ENCODE results near the gene TMED4. TPM values are rescaled to one million over a fixed set of nuclear protein-coding genes. Genes with fewer than 3 reads are reported as not detected.
"Not testable (repeated sequence)": the region's sequence is repeated elsewhere in the genome, so short reads cannot be mapped to it uniquely, and the experiment has no call there.

Gene TMED4
- total and polyA plus RNA-seq, 4 experiments from 2014 or later = 65.4 to 110 (median 87.9) TPM

DNA sequence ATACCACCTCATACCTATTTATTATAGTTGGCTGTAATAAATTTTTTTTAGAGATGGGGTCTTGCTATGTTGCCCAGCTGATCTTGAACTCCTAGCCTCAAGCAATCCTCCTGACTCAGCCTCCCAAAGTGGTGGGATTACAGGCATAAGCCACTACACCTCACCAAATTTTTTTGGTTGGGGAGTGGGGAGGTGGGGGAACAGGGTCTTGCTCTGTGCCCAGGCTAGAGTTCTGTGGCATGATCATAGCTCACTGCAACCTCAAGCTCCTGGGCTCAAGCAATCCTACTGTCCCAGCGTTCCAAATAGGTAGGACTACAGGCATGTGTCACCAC, 20.5 kb upstream of the TMED4 start:
- Histone ChIP-seq H3K9me3 (ENCODE audit: control insufficient read depth in 1 of 2, low read length in 2 of 2) (no peaks in the 10 kb centered on the region), H3K4me3 (ENCODE audit: low read length in 2 of 2) (no peak overlapping the region), H3K36me3 (ENCODE audit: insufficient read depth, low read length) (no peaks in the 10 kb centered on the region), H3K27ac (ENCODE audit: low read depth, low read length) (no peak overlapping the region), H3K4me1 (ENCODE audit: insufficient read depth, low read length) (peaks cover 14% of the 10 kb centered on the region), H3K27me3 (ENCODE audit: insufficient read depth, low read length) (no peaks in the 10 kb centered on the region)
- peaks cover 4 to 14% of the 10 kb centered on the region in 2 donors for H3K36me3 Mint-ChIP-seq
- intact Hi-C loops (cut with micrococcal nuclease) = no loop called here
- ChIA-PET POLR2A (ENCODE audit: partially characterized antibody) (interaction anchor here (0.7 to 28.5 kb wide), 2 partner anchors 20 to 26 kb away, joined by 3 to 1226 read pairs; no protein-coding TSS in a partner anchor), CTCF (ENCODE audit: partially characterized antibody) (no interaction called here)
- H3K27me3 Mint-ChIP-seq = peaks cover 0 to 2% of the 10 kb centered on the region in 2 donors
- no peak overlapping the region for H3K4me3 Mint-ChIP-seq
- H3K9me3 Mint-ChIP-seq = peaks cover 0 to 5% (median 0%) of the 10 kb centered on the region in 8 donors
- H3K4me1 Mint-ChIP-seq = peaks cover 5 to 20% (median 14%) of the 10 kb centered on the region in 4 donors
- H3K27ac Mint-ChIP-seq = no peak overlapping the region
- no peak for DNase-seq

DNA sequence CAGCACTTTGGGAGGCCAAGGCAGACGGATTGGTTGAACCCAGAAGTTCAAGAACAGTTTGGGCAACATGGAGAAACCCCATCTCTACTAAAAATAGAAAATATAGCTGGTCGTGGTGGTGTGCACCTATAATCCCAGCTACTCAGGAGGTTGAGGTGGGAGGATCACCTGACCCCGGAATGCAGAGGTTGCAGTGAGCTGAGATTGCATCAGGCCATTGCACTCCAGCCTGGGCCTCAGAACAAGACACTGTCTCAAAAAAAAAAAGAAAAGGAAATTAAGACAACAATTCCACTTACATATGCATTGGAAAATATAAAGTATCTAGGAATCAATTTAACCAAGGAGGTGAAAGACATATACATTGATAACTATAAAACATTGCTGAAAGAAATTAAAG, 17.2 kb upstream of the TMED4 start:
- intact Hi-C loops (cut with micrococcal nuclease) = no loop called here

DNA sequence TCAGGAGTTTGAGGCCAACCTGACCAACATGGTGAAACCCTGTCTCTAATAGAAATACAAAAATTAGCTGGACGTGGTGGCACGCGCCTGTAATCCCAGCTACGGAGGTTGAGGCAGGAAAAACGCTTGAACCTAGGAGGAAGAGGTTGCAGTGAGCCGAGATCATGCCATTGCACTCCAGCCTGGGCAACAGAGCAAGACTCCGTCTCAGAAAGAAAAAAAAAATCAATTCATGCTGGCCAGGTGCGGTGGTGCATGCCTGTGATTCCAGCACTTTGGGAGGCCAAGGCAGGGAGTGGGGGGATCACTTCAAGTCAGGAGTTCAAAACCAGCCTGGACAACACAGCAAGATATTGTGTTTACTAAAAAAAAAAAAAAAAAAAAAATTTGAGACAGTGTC, 15.2 kb upstream of the TMED4 start:
- H3K27ac Mint-ChIP-seq; DNase-seq; H3K36me3 Mint-ChIP-seq; H3K4me1 ChIP-seq (ENCODE audit: insufficient read depth, low read length); H3K27me3 ChIP-seq (ENCODE audit: insufficient read depth, low read length); CTCF ChIA-PET (ENCODE audit: partially characterized antibody); H3K9me3 ChIP-seq (ENCODE audit: control insufficient read depth in 1 of 2, low read length in 2 of 2); H3K27ac ChIP-seq (ENCODE audit: low read depth, low read length); H3K36me3 ChIP-seq (ENCODE audit: insufficient read depth, low read length); intact Hi-C loops (cut with micrococcal nuclease); H3K4me1 Mint-ChIP-seq; H3K4me3 Mint-ChIP-seq; H3K9me3 Mint-ChIP-seq; H3K27me3 Mint-ChIP-seq; H3K4me3 ChIP-seq (ENCODE audit: low read length in 2 of 2): not testable (repeated sequence)
- POLR2A ChIA-PET (ENCODE audit: partially characterized antibody) = interaction anchor here (1.6 to 2.4 kb wide), 2 partner anchors 9 to 200 kb away, joined by 3 to 7 read pairs; partner anchors contain the start of genes OGDH and PPIA

More for the DNA sequence above, 17.2 kb upstream of the TMED4 start:
- CTCF ChIA-PET (ENCODE audit: partially characterized antibody) = interaction anchor here (0.6 to 1.4 kb wide), 3 partner anchors 100 to 537 kb away, joined by 3 to 5 read pairs (median 3); no protein-coding TSS in a partner anchor
- H3K4me3 Mint-ChIP-seq = no peak overlapping the region
- POLR2A ChIA-PET (ENCODE audit: partially characterized antibody) = no interaction called here
- H3K9me3 Mint-ChIP-seq = peaks cover 0 to 1% (median 0%) of the 10 kb centered on the region in 8 donors
- Histone ChIP-seq H3K4me3 (ENCODE audit: low read length in 2 of 2) (no peak overlapping the region), H3K4me1 (ENCODE audit: insufficient read depth, low read length) (no peaks in the 10 kb centered on the region), H3K9me3 (ENCODE audit: control insufficient read depth in 1 of 2, low read length in 2 of 2) (no peaks in the 10 kb centered on the region), H3K36me3 (ENCODE audit: insufficient read depth, low read length) (no peaks in the 10 kb centered on the region), H3K27me3 (ENCODE audit: insufficient read depth, low read length) (no peaks in the 10 kb centered on the region), H3K27ac (ENCODE audit: low read depth, low read length) (no peak overlapping the region)
- no peaks in the 10 kb centered on the region for H3K27me3 Mint-ChIP-seq
- no peaks in the 10 kb centered on the region for H3K36me3 Mint-ChIP-seq
- DNase-seq = no peak
- no peaks in the 10 kb centered on the region for H3K4me1 Mint-ChIP-seq
- peak overlapping the region in 1 of 7 donors; percentile 42 for H3K27ac Mint-ChIP-seq

DNA sequence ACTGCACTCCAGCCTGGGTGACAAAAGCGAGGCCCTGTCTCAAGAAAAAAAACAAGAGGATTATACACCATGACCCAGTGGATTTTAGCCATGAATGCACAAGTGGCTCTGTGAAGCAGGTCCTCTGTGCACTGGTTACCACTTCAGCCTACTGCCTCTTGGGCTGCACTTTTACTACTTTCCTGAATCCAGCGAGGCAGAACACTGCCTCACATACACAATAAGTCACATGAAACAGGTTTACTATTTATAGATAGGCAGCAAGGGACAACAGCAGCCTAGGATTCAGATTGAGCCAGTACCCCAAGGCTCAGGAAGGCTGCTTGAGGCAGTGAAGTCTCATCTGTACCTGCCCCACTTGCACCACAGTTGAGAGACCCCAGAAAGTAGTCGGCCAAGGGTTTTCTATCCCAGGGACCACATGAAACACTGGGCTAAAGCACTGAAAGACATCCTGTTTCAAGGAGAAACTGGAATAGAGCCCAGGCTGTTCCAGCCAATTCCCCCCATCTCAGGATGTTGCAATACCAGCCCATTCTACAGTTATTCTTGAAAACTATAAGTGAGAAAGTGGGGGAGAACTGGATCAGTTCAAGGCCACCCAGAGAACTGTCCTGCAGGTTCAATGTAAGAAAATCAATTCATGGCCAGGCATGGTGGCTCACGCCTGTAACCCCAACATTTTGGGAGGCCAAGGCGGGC, 14.1 kb upstream of the TMED4 start:
- Mint-ChIP-seq H3K4me1 (peaks cover 0 to 3% (median 0%) of the 10 kb centered on the region in 4 donors), H3K27ac (peak overlapping the region in 1 of 7 donors; percentile 76), H3K36me3 (no peaks in the 10 kb centered on the region), H3K27me3 (no peaks in the 10 kb centered on the region), H3K4me3 (no peak overlapping the region), H3K9me3 (peaks cover 0 to 1% (median 0%) of the 10 kb centered on the region in 8 donors)
- intact Hi-C loops (cut with micrococcal nuclease) = no loop called here
- Histone ChIP-seq H3K4me1 (ENCODE audit: insufficient read depth, low read length) (no peaks in the 10 kb centered on the region), H3K4me3 (ENCODE audit: low read length in 2 of 2) (no peak overlapping the region), H3K9me3 (ENCODE audit: control insufficient read depth in 1 of 2, low read length in 2 of 2) (no peaks in the 10 kb centered on the region), H3K27me3 (ENCODE audit: insufficient read depth, low read length) (no peaks in the 10 kb centered on the region), H3K36me3 (ENCODE audit: insufficient read depth, low read length) (no peaks in the 10 kb centered on the region), H3K27ac (ENCODE audit: low read depth, low read length) (no peak overlapping the region)
- POLR2A ChIA-PET (ENCODE audit: partially characterized antibody) = interaction anchor here (2.4 kb wide), 1 partner anchor 10 kb away, joined by 7 read pairs; the partner anchor contains the start of gene OGDH
- CTCF ChIA-PET (ENCODE audit: partially characterized antibody) = interaction anchor here (0.6 kb wide), 1 partner anchor 45 kb away, joined by 3 read pairs; no protein-coding TSS in a partner anchor
- DNase-seq = no peak

DNA sequence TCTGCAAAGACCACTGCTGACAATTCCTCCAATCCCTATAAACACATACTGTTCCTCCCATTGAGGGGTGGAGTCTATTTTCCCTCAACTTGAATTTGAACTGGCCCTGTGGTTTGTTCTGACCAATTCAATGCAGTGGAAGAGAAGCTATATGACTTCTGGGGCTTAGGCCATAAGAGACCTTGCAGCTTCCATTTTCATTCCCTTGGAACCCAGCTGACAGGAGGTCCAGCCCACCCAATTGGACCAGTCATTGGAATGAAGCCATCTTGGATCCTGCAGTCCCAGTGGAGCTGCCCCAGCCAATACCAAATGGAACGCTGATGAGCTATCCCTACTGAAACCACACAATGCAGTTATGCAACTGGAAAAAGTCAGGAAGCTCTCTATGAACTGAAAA, 8.9 kb upstream of the TMED4 start:
- CTCF ChIA-PET (ENCODE audit: partially characterized antibody) = interaction anchor here (0.7 to 1.7 kb wide), 7 partner anchors 9 to 266 kb away, joined by 3 to 5 read pairs (median 3); partner anchors contain the start of gene TMED4
- Mint-ChIP-seq H3K4me3 (no peak overlapping the region), H3K36me3 (no peaks in the 10 kb centered on the region), H3K27me3 (no peaks in the 10 kb centered on the region), H3K9me3 (no peaks in the 10 kb centered on the region), H3K4me1 (peaks cover 5 to 10% (median 8%) of the 10 kb centered on the region in 4 donors), H3K27ac (no peak overlapping the region)
- POLR2A ChIA-PET (ENCODE audit: partially characterized antibody) = interaction anchor here (0.7 to 2.6 kb wide), 5 partner anchors 9 to 257 kb away, joined by 3 to 16 read pairs (median 5); partner anchors contain the start of genes H2AZ2 and TMED4
- no peak for DNase-seq
- H3K27ac ChIP-seq (ENCODE audit: low read depth, low read length) = no peak overlapping the region
- no peaks in the 10 kb centered on the region for H3K27me3 ChIP-seq (ENCODE audit: insufficient read depth, low read length)
- no peaks in the 10 kb centered on the region for H3K9me3 ChIP-seq (ENCODE audit: control insufficient read depth in 1 of 2, low read length in 2 of 2)
- H3K36me3 ChIP-seq (ENCODE audit: insufficient read depth, low read length) = no peaks in the 10 kb centered on the region
- H3K4me1 ChIP-seq (ENCODE audit: insufficient read depth, low read length) = no peaks in the 10 kb centered on the region
- H3K4me3 ChIP-seq (ENCODE audit: low read length in 2 of 2) = no peak overlapping the region
- intact Hi-C loops (cut with micrococcal nuclease) = no loop called here

DNA sequence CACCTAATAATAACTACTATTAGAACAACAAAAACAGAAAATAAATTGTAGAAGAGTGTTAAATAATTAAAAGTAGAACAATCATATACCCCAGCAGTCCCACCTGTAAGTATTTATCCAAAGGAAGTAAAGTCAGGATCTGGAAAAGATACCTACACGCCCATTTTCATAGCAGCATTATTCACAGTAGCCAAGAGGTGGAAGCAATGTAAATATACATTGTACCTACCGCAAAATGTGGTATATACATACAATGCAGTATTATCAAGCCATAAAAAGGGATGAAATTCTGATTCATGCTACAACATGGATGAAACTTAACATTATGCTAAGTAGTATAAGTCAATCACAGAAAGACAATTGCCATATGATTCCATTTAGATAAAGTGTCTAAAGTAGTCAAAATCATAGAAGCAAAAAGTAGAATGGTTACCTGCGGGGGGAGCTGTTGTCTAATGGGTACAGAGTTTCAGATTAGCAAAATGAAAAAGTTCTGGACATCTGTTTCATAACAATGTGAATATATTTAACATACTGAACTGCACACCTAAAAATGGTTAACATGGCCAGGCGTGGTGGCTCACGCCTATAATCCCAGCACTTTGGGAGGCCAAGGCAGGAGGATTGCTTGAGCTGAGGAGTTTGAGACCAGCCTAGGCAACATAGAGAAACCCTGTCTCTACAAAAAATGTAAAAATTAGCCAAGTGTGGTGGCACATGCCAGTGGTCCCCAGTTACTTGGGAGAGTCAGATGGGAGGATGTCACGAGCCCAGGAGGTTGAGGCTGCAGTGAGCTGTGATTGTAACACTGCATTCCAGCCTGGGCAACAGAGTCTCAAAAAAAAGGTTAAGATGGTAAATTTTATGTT, 6.0 kb upstream of the TMED4 start:
- Histone ChIP-seq H3K27ac (ENCODE audit: low read depth, low read length) (no peak overlapping the region), H3K4me3 (ENCODE audit: low read length in 2 of 2) (no peak overlapping the region), H3K27me3 (ENCODE audit: insufficient read depth, low read length) (no peaks in the 10 kb centered on the region), H3K4me1 (ENCODE audit: insufficient read depth, low read length) (peaks cover 2% of the 10 kb centered on the region), H3K9me3 (ENCODE audit: control insufficient read depth in 1 of 2, low read length in 2 of 2) (no peaks in the 10 kb centered on the region), H3K36me3 (ENCODE audit: insufficient read depth, low read length) (no peaks in the 10 kb centered on the region)
- Mint-ChIP-seq H3K9me3 (no peaks in the 10 kb centered on the region), H3K27me3 (no peaks in the 10 kb centered on the region), H3K4me1 (peaks cover 5 to 16% (median 9%) of the 10 kb centered on the region in 4 donors), H3K36me3 (no peaks in the 10 kb centered on the region), H3K27ac (peak overlapping the region in 5 of 7 donors; percentile 42 to 86 (median 68)), H3K4me3 (no peak overlapping the region)
- POLR2A ChIA-PET (ENCODE audit: partially characterized antibody) = interaction anchor here (0.7 to 1.5 kb wide), 7 partner anchors 18 to 259 kb away, joined by 3 to 15 read pairs (median 6); partner anchors contain the start of genes H2AZ2 and ZMIZ2
- peak; percentile 65 to 73 (median 71) for DNase-seq
- CTCF ChIA-PET (ENCODE audit: partially characterized antibody) = interaction anchor here (0.7 to 4.8 kb wide), 22 partner anchors 11 to 548 kb away, joined by 3 to 34 read pairs (median 4); no protein-coding TSS in a partner anchor
- intact Hi-C loops (cut with micrococcal nuclease) = loop anchor here (1.0 kb wide), 6 partner anchors 51 to 548 kb away; no protein-coding TSS in a partner anchor
